Amygdala (tissue), 56 donors: ENCODE measurements around the gene CLASP1.
"Not testable (repeated sequence)": the region's sequence is repeated elsewhere in the genome, so short reads cannot be mapped to it uniquely, and the experiment has no call there.

Source experiments
- DNase-seq, 56 donors: peaks; one replicate each; lab custom pipeline; 2025; lab: John Stamatoyannopoulos, UW

The CLASP1 gene

GRCh38 chr2:121446647-121447241, 202.5 kb downstream of the CLASP1 start:
- DNase-seq, result no peak

GRCh38 chr2:121442889-121443288, 206.4 kb downstream of the CLASP1 start:
- DNase-seq, result no peak

- not testable (repeated sequence) for DNase-seq
These were observed 211.0 kb downstream of the CLASP1 start for GRCh38 chr2:121438290-121438689.

- DNase-seq, result no peak
These were observed 212.3 kb downstream of the CLASP1 start for GRCh38 chr2:121436918-121437317.

DNA sequence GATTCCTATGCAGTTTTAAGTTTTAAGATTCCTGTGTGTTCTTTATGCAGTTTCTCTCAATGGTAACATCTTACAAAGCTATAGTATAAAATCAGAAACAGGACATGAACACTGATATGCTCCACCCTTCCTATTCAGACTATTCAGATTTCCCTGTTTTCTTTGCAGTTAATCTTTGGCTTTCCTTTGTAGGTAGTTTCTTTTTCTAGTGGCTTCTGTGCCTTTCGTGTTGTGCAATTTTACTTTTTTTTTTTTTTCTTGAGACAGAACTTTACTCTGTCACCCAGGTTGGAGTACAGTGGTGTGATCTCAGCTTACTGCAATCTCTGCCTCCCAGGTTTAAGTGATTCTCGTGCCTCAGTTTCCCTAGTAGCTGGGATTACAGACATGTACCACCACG, 213.5 kb downstream of the CLASP1 start:
- DNase-seq, result no peak

DNA sequence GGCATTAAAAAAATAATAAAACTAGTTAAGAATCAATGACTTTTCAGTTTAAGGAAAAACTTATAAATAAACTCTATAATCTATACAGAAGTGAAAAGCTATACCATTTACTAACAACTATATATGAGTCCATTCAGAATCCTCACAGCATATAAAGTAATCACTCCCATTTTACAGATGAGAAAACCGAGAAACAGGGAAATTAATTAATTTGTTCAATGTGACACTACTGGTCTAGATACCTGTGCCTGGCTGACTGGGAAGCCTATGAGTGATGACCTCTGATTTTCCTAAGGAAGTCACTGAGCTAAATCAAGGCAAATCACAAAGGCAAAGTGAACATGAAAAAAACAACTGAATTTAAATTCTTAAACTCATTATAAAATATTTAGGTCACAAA, 218.0 kb downstream of the CLASP1 start:
- DNase-seq, result no peak

GRCh38 chr2:121429927-121430520, 219.2 kb downstream of the CLASP1 start:
- no peak for DNase-seq

DNA sequence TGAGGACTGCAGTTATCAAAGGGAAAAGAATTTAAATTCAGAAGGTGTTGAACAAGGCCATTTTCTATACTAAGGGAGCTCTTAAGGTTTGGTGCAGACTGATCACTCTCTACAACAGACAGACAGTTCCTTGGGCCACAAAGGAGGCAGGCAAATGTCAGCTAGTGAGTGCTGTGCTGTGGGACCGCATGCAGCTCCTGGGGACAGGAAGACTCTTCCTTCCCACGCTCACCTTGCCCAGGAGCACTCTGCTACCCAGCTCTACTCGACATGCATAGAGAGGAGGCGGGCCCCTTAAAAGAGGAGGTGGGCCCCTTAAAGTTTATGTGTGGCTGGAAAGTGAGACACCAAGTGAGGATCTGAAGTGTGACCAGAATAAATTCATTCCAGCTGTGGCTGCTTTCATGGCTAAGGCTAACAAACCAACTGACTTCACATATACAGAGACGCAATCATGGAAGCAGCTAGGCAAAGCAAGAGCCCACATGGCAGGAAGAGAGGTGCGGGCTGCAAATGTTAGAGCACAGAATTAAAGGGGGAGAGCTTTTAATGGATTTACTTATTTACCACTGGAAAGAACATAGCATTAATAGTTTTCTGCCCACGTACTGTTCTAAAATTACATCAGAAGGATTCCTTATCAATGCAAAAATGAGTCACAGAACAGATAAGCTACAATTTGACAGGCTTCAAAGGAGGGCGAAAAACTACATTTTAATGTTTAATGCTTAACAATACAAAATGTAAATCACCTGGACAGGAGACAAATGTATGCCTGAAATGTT, 220.0 kb downstream of the CLASP1 start:
- no peak for DNase-seq

- no peak for DNase-seq
These were observed 222.0 kb downstream of the CLASP1 start for GRCh38 chr2:121427187-121427689.

DNA sequence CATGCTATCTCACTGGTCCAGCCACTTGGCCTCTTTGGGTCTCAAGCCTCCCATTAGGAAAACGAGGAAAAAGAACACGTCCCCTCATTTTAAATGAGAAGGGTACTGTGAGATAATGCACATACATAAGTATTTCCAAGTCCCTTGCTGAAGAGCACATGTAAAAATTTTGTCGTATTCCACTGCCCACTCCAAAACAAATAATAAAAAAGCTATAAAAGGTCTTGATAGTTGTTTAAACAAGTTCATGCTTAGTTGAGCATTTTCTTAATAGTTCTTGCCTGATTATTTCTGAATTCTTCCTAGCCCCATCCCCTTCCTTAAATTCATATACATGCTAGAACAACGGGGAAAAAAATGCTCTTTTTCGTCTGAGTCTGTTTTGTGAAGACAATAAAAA, 228.8 kb downstream of the CLASP1 start:
- no peak for DNase-seq

GRCh38 chr2:121419081-121419699, 230.1 kb downstream of the CLASP1 start:
- DNase-seq, result no peak

GRCh38 chr2:121418494-121419058, 230.7 kb downstream of the CLASP1 start:
- DNase-seq, result no peak

DNA sequence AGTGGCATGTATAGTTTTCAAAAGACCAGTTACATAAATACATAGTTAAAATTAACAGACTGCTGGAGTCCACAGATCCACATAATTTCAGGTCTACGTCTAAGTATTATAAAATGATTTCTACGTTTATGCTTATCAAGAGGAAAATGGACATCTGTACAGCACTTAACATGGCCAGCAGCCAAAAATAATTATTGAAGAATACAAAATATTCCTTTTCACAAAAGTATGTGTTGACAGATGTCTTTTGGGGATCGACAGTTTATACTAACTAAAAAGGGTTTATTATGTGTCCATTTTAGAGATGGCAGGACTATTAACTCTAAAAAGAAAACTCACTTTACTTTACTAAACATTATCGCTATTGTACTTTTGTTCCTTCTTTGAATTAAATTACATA, 231.4 kb downstream of the CLASP1 start:
- DNase-seq, result no peak

DNA sequence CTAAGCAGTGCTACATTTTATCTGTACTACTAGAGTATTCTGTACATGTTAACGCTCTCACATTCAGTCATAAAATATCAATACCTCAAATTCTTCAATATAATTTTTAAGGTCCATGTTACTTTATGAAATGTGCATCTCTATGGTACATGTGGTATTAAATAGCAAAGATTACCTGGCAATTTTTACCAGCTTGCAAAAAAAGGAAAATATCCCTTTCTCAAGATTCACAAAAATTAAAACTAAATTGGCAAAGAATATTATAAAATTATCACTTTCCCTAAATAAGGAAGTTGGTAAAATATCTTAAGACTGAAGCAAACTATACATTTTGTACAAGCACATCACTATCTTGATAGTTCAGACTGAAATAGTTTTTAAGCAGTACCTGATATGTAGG, 233.5 kb downstream of the CLASP1 start:
- no peak for DNase-seq

DNA sequence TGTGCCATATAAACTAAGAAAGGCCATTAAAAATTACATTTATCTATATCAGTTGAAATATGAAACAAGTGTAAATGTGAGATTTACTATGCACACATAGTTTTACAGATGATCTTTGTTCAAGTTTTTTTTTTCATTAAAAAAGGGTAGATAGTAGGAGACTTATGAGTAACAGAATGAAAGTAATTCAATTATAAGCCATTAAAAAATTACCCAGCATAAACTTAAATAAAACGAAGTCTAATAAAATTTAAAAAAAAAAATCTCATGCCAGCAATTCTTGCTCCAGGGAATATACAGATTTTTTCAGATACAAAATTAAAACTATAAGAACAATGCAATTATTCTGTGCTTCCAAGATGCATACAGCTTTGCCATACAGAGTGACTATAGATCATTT, 236.9 kb downstream of the CLASP1 start:
- DNase-seq, result no peak

DNA sequence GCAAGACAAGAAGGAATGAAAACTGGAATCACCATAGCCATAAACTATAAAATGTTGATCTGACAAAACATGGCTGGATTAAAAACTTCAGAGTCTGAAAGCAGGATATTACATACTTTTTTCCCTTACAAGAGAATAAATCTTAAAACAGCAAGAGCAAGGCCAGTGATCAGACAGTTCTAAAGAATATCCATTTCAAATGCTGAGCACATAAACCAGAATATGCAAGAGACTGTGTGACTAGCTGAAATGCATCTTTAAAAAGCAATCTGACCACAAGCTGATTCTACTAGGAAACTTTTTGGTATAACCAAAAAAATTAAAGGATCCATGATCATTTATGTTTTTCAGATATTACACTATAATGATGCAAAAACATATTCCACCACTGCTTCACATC, 239.3 kb downstream of the CLASP1 start:
- DNase-seq, result no peak

- DNase-seq, result no peak
These were observed 239.9 kb downstream of the CLASP1 start for GRCh38 chr2:121409388-121409787.

DNA sequence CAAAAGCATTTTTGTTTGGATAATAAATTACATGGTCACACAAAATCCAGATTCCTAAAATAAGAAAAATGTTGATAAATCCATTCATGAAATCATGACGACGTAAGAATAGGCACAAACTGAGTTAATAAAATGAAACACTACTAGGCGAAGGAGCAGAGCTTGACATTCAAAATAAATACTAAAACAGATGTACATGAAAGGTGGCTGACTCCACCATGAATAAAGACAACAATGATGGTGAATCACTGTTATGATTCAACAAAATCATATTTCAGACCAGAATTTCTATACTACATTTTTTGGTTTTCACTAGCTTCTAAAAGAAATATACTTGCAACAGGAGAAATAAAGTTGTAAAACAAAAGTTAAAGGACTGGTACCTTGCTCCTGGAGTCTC, 240.6 kb downstream of the CLASP1 start:
- no peak for DNase-seq

DNA sequence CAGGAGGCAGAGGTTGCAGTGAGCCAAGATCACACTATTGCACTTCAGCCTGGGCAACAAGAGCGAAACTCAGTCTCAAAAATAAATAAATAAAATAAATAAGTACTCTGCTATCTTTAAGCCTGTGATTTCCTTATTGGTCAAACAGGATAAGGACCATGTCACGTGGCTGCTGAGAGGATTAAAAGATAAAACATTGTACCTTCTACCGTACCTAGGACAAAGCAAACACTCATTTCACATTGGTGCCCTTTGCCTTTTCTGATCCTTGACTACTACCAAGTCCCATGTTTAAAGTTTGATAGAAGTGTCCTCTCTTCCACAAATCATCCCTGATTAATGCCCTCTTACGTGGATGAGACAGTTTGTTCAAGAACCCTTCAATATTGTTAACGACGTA, 244.0 kb downstream of the CLASP1 start:
- no peak for DNase-seq

DNA sequence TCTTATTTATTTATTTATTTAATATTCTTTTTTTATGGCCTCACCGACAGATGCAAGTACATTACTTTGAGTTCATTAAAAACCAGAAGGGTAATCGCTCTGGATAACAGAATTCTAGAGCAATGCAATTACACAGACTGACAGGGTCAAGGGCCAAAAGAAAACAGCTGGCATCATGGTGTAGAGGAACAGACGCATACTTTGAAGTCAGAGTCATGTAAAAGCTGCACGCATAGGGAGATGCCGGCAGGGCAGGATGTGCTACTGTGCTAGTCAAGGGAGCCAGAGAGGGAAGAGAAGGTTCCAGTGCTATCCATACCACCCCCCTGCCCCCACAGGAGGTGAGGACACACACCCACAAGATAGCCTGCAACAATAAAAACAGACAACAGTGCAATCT, 249.1 kb downstream of the CLASP1 start:
- no peak for DNase-seq

DNA sequence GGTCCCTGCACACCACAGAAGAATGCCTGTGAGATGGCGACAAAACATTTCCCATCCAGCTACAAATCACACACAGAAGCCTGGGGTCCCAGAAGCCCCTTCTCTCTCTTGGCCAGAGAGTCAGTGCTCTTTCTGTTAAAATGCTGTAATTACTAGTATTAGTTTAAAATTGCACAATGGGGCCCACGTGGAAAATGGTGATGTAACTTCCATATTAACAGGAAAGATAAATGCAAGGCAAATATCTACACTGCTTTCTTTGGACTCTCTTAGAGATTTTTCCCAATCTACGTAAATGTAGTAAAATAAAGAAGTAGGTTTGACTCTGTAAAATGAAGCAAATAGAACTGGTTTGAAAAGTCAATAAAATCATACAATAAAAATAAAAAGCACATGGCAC, 250.4 kb downstream of the CLASP1 start:
- DNase-seq, result no peak
